HG03575 (cell line): Measurements from ENCODE around the gene ATP13A1.

Experiments used
- ATAC-seq: cut with Tn5 transposase; IDR thresholded peaks from one replicate; pipeline ENCODE4 v1.9.1; 2021; ENCODE audit not compliant: unreplicated experiment, insufficient number of reproducible peaks, low FRiP score; ENCODE audit errors: extremely low read depth

Gene ATP13A1

DNA sequence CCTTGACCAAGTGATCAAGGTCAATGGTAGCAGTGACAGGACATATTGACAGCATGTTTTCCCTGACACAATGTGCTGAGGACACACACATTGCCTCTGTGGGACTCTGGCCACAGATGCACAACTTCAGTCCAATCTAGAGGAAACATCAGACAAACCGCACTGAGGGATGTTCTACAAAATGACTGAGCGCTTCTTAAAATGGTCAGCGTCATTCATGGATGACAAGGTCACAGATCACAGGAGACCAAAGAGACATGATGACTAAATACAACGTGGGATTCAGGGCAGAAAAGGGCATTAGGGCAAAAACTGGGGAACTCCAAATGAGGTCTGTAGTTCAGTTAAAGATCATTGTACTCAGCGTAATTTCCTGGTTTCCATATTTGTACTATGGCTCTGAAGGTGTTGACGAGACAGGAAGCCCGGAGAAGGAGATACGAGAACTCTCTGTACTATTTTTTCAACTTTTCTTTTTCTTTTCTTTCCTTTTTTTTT, 65.6 kb downstream of the ATP13A1 start:
- peak; percentile 60 for ATAC-seq
